LNCAP (cell line): ENCODE data around the gene ITGBL1.

Source experiments
- CTCF ChIP-seq: fragments of 450-650 bp; IDR thresholded peaks from 2 replicates; pipeline ENCODE4 v1.5.1; 2017; ENCODE audit warnings: mild to moderate bottlenecking

ITGBL1 gene

GRCh38 chr13:101624210-101624922 is 171.9 kb downstream of the ITGBL1 start:
- no peak for TF ChIP-seq CTCF

GRCh38 chr13:101624981-101625380 is 172.5 kb downstream of the ITGBL1 start:
- TF ChIP-seq CTCF = no peak

GRCh38 chr13:101626925-101627555 is 174.6 kb downstream of the ITGBL1 start:
- no peak for TF ChIP-seq CTCF

- TF ChIP-seq CTCF = no peak
Measured at GRCh38 chr13:101627556-101627943, 175.1 kb downstream of the ITGBL1 start.

- no peak for TF ChIP-seq CTCF
Measured at GRCh38 chr13:101628900-101629299, 176.4 kb downstream of the ITGBL1 start.

- no peak for TF ChIP-seq CTCF
Measured at GRCh38 chr13:101631395-101631794, 178.9 kb downstream of the ITGBL1 start.

- no peak for TF ChIP-seq CTCF
Measured at GRCh38 chr13:101634142-101634541, 181.7 kb downstream of the ITGBL1 start.

GRCh38 chr13:101639711-101640110 is 187.2 kb downstream of the ITGBL1 start:
- TF ChIP-seq CTCF = no peak
